SK-N-MC (cell line): ENCODE data around the gene SLC12A8.

Source experiments
- DNase-seq: peaks from one replicate; pipeline ENCODE4 v3.0.0-alpha.2; 2011; ENCODE audit warnings: low read depth, low spot score
- H3K27ac ChIP-seq: fragments of 200-600 bp; sonication (generic); 2 replicates; pipeline ENCODE4 v1.5.1; 2016; ENCODE audit warnings: mixed run types
- H3K36me3 ChIP-seq: fragments of 200-600 bp; sonication (generic); 2 replicates; pipeline ENCODE4 v1.6.1; 2017; ENCODE audit warnings: antibody characterized with exemption, low read length, mixed read lengths; ENCODE audit not compliant: insufficient read depth
- H3K4me3 ChIP-seq: fragments of 200-600 bp; sonication (generic); 2 replicates; pipeline ENCODE4 v1.5.1; 2016
- H3K9ac ChIP-seq: fragments of 200-600 bp; sonication (generic); 2 replicates; pipeline ENCODE4 v1.8.0; 2017; ENCODE audit warnings: mixed run types, mixed read lengths; ENCODE audit not compliant: insufficient read length
- H3K9me3 ChIP-seq: fragments of 200-600 bp; sonication (generic); 2 replicates; pipeline ENCODE4 v1.6.1; 2017; ENCODE audit warnings: low read depth, mild to moderate bottlenecking, antibody characterized with exemption, low read length, moderate library complexity, mixed read lengths
- EZH2 ChIP-seq: fragments of 200-600 bp; sonication (generic); IDR thresholded peaks from one replicate; pipeline ENCODE4 v1.6.1; 2017; ENCODE audit warnings: antibody characterized with exemption
- FOXP2 ChIP-seq: optimal IDR thresholded peaks from 2 replicates; pipeline ENCODE3; 2011; ENCODE audit warnings: mild to moderate bottlenecking, moderate library complexity; ENCODE audit not compliant: insufficient read depth; ENCODE audit errors: extremely low read length, control extremely low read depth
- POLR2AphosphoS5 ChIP-seq: IDR thresholded peaks from 2 replicates; pipeline ENCODE4 v1.6.1; 2012; ENCODE audit warnings: mild to moderate bottlenecking, low read depth, low read length, borderline replicate concordance

The SLC12A8 gene

GRCh38 chr3:125229168-125229567 is 16.6 kb upstream of the SLC12A8 start:
- DNase-seq: no peak
- Histone ChIP-seq H3K36me3 (peaks cover 26% of the 10 kb centered on the region), H3K27ac (no peak overlapping the region), H3K4me3 (no peak overlapping the region), H3K9ac (no peak overlapping the region), H3K9me3 (no peaks in the 10 kb centered on the region)
- TF ChIP-seq EZH2 (no peak), POLR2AphosphoS5 (no peak), FOXP2 (no peak)

- TF ChIP-seq FOXP2 (no peak), POLR2AphosphoS5 (no peak), EZH2 (no peak)
- Histone ChIP-seq H3K9ac (no peak overlapping the region), H3K36me3 (no peaks in the 10 kb centered on the region), H3K27ac (no peak overlapping the region), H3K4me3 (no peak overlapping the region), H3K9me3 (no peaks in the 10 kb centered on the region)
- DNase-seq: no peak
These were observed 9.3 kb upstream of the SLC12A8 start for GRCh38 chr3:125221831-125222230.

GRCh38 chr3:125220727-125221429 is 8.3 kb upstream of the SLC12A8 start:
- no peak overlapping the region for H3K27ac ChIP-seq
- H3K36me3 ChIP-seq: no peaks in the 10 kb centered on the region
- H3K4me3 ChIP-seq: no peak overlapping the region
- no peak for DNase-seq
- no peaks in the 10 kb centered on the region for H3K9me3 ChIP-seq
- TF ChIP-seq EZH2 (no peak), POLR2AphosphoS5 (no peak; the same call in 1 of the 2 replicates), FOXP2 (no peak)
- H3K9ac ChIP-seq: no peak overlapping the region

DNA sequence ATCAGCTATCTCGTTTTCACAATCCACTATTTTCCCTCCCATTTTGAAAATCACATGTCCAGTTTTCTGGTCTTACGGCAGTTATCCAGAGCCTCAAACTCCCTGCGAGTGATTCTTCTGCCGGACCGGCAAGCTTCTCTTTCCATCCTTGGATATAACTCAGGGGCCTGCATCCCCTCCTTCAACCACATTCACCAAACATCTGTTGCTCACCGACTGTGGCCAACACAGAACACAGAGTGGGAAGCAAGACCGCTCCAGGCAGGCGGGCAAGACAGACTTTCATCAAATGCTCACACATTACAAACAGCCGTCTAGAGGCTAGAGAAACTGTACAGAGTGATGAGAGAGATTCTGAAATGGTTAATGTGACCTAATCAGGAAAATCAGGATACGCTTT is 7.6 kb upstream of the SLC12A8 start:
- Histone ChIP-seq H3K36me3 (no peaks in the 10 kb centered on the region), H3K27ac (no peak overlapping the region), H3K4me3 (no peak overlapping the region), H3K9me3 (no peaks in the 10 kb centered on the region), H3K9ac (no peak overlapping the region)
- TF ChIP-seq FOXP2: no peak
- TF ChIP-seq POLR2AphosphoS5: no peak
- TF ChIP-seq EZH2: no peak
- DNase-seq: no peak

DNA sequence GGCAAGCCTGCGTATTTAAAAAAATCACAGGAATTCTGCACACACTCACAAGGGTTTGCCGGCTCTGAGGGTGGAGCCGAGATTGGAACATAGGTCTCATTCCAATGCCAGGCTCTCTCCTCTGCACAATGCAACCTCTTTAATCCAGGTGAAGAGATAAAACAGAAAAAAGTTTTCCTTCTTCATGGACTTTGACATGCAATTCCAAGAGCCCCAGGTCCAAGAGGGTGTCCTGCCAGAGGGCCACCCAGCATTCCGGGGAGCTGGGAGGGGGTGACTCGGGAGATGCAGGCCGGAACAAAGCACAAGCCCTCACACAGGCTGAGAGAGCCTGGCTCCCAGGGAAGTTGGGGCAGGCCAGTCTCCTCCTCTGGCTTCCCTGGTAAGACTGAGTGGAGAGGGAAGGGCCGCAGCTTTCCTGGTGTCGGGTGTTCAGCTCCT is 6.7 kb upstream of the SLC12A8 start:
- no peaks in the 10 kb centered on the region for H3K9me3 ChIP-seq
- no peak overlapping the region for H3K4me3 ChIP-seq
- H3K9ac ChIP-seq: no peak overlapping the region
- TF ChIP-seq FOXP2 (no peak), POLR2AphosphoS5 (no peak), EZH2 (no peak)
- DNase-seq: no peak
- H3K27ac ChIP-seq: no peak overlapping the region
- H3K36me3 ChIP-seq: no peaks in the 10 kb centered on the region

GRCh38 chr3:125214738-125215137 is 2.2 kb upstream of the SLC12A8 start:
- H3K9me3 ChIP-seq: no peaks in the 10 kb centered on the region
- H3K9ac ChIP-seq: no peak overlapping the region
- H3K4me3 ChIP-seq: no peak overlapping the region
- H3K27ac ChIP-seq: no peak overlapping the region
- no peaks in the 10 kb centered on the region for H3K36me3 ChIP-seq
- no peak for DNase-seq
- TF ChIP-seq FOXP2: no peak
- TF ChIP-seq EZH2: no peak
- no peak for TF ChIP-seq POLR2AphosphoS5

DNA sequence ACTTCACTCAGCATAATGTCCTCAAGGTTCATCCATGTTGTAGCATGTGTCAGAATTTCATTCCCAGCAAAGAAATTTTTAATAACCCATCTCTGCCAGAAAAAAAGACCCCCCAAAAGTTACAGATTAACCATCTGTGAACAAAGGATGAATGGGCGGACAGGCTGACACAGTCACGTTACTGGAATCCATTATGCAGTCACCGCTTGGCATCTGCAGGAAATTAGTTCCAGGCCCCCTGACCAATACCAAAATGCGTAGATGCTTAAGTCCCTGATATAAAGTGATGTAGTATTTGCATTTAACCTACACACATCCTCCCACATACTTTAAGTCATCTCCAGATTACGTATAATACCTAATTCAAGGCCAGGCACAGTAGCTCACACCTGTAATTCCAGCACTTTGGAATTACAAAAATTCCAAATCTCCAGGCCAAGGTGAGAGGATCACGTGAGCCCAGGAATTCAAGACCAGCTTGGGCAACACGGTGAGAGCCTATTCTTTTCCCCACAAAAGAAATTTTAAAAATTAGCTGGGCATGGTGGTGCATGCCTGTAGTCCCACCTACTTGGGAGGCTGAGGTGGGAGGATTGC is 1.5 kb upstream of the SLC12A8 start:
- no peak for TF ChIP-seq FOXP2
- no peak for TF ChIP-seq POLR2AphosphoS5
- no peak for TF ChIP-seq EZH2
- DNase-seq: no peak
- H3K36me3 ChIP-seq: no peaks in the 10 kb centered on the region
- no peak overlapping the region for H3K27ac ChIP-seq
- no peak overlapping the region for H3K9ac ChIP-seq
- H3K4me3 ChIP-seq: no peak overlapping the region
- H3K9me3 ChIP-seq: no peaks in the 10 kb centered on the region

GRCh38 chr3:125213364-125213755 is 812 bp upstream of the SLC12A8 start:
- H3K36me3 ChIP-seq: no peaks in the 10 kb centered on the region
- no peak for DNase-seq
- TF ChIP-seq EZH2: no peak
- H3K27ac ChIP-seq: no peak overlapping the region
- H3K9me3 ChIP-seq: no peaks in the 10 kb centered on the region
- no peak overlapping the region for H3K4me3 ChIP-seq
- H3K9ac ChIP-seq: no peak overlapping the region

- Histone ChIP-seq H3K4me3 (no peak overlapping the region), H3K9me3 (no peaks in the 10 kb centered on the region), H3K36me3 (no peaks in the 10 kb centered on the region), H3K27ac (no peak overlapping the region), H3K9ac (no peak overlapping the region)
- DNase-seq: no peak
- TF ChIP-seq EZH2 (no peak), POLR2AphosphoS5 (no peak)
These were observed 448 bp downstream of the SLC12A8 start for GRCh38 chr3:125212091-125212508.

GRCh38 chr3:125211523-125212090 is 941 bp downstream of the SLC12A8 start:
- Histone ChIP-seq H3K27ac (no peak overlapping the region), H3K9me3 (no peaks in the 10 kb centered on the region), H3K4me3 (no peak overlapping the region), H3K9ac (no peak overlapping the region), H3K36me3 (no peaks in the 10 kb centered on the region)
- DNase-seq: no peak
- TF ChIP-seq POLR2AphosphoS5 (no peak), FOXP2 (no peak), EZH2 (no peak)
